HepG2 (cell line): ENCODE data around the gene MXD1. TPM values are rescaled to one million over a fixed set of nuclear protein-coding genes. Genes with fewer than 3 reads are reported as not detected.

Experiments used
- ATAD3A ChIP-seq: sonication (generic); formaldehyde crosslinking; IDR thresholded peaks from 2 replicates; pipeline ENCODE4 v1.4.0; 2020; ENCODE audit warnings: missing genetic modification reagents
- CEBPG ChIP-seq: IDR thresholded peaks from 2 replicates; pipeline ENCODE4 v1.6.1; 2016
- ELF3 ChIP-seq: IDR thresholded peaks from 2 replicates; pipeline ENCODE4 v1.6.1; 2016; ENCODE audit warnings: missing genetic modification reagents, missing compliant biosample characterization
- ESRRA ChIP-seq: sonication (generic); formaldehyde crosslinking; IDR thresholded peaks from 2 replicates; pipeline ENCODE4 v1.5.1; 2020; ENCODE audit warnings: mild to moderate bottlenecking, low read depth, missing genetic modification reagents
- FOXJ3 ChIP-seq: sonication (generic); formaldehyde crosslinking; IDR thresholded peaks from 2 replicates; pipeline ENCODE4 v1.4.0; 2020; ENCODE audit warnings: missing genetic modification reagents, mild to moderate bottlenecking, borderline replicate concordance
- ISL2 ChIP-seq: sonication (generic); formaldehyde crosslinking; IDR thresholded peaks from 2 replicates; pipeline ENCODE4 v1.5.0; 2020; ENCODE audit warnings: missing genetic modification reagents
- KDM6A ChIP-seq: IDR thresholded peaks from 2 replicates; pipeline ENCODE4 v1.6.1; 2016; ENCODE audit warnings: low read depth
- KMT2B ChIP-seq: IDR thresholded peaks from 2 replicates; pipeline ENCODE4 v1.6.1; 2016; ENCODE audit warnings: missing genetic modification reagents, missing compliant biosample characterization
- SIN3B ChIP-seq: fragments of 150-350 bp; IDR thresholded peaks from 2 replicates; pipeline ENCODE4 v1.6.1; 2014; ENCODE audit warnings: low read length
- XBP1 ChIP-seq: sonication (generic); formaldehyde crosslinking; IDR thresholded peaks from 2 replicates; pipeline ENCODE4 v1.5.0; 2020; ENCODE audit warnings: missing genetic modification reagents
- YEATS4 ChIP-seq: sonication (generic); formaldehyde crosslinking; IDR thresholded peaks from 2 replicates; pipeline ENCODE4 v1.4.0; 2020; ENCODE audit warnings: missing genetic modification reagents, borderline replicate concordance
- ZFY ChIP-seq: sonication (generic); formaldehyde crosslinking; IDR thresholded peaks from 2 replicates; pipeline ENCODE4 v1.4.0; 2020; ENCODE audit warnings: missing genetic modification reagents
- ZNF337 ChIP-seq: sonication (generic); formaldehyde crosslinking; IDR thresholded peaks from 2 replicates; pipeline ENCODE4 v1.5.1; 2020; ENCODE audit warnings: missing genetic modification reagents, low read depth, mild to moderate bottlenecking, borderline replicate concordance
- ZNF598 ChIP-seq: sonication (generic); formaldehyde crosslinking; IDR thresholded peaks from 2 replicates; pipeline ENCODE4 v1.5.1; 2020; ENCODE audit warnings: mild to moderate bottlenecking, missing genetic modification reagents, borderline replicate concordance
- ZNF678 ChIP-seq: sonication (generic); formaldehyde crosslinking; IDR thresholded peaks from 2 replicates; pipeline ENCODE4 v1.4.0; 2020; ENCODE audit warnings: mild to moderate bottlenecking, missing genetic modification reagents
- ZSCAN25 ChIP-seq: sonication (generic); formaldehyde crosslinking; IDR thresholded peaks from 2 replicates; pipeline ENCODE4 v1.8.0; 2022; ENCODE audit warnings: mild to moderate bottlenecking, missing genetic modification reagents
- polyA plus RNA-seq, 8 experiments: library from polyadenylated mRNA; depleted of rRNA in 3 of 8; stranded (reverse) in 7 of 8; unstranded in 1 of 8; fragments of >200 nt; fragmentation: Illumina TruSeq in 4 of 8; extraction: Trizol in 4 of 8; gene quantifications; 2 replicates each; pipeline versions ENCODE4 v1.2.1 to v1.2.3, GENCODE V29; 2011 to 2016; ENCODE audit warnings: low read depth in 4 of 8, missing spikeins in 1 of 8, mixed read lengths in 1 of 8; ENCODE audit not compliant: insufficient read depth in 1 of 8
- total RNA-seq, 5 experiments: library from RNA; depleted of rRNA; stranded (reverse); fragments of >200 nt; fragmentation: Illumina TruSeq; extraction: Trizol; gene quantifications; 2 replicates each; pipeline ENCODE4 v1.2.3, GENCODE V29; 2016; ENCODE audit warnings: low read depth in 1 of 5
- TF ChIP-seq, protein P1 (sequence below): IDR thresholded peaks from 2 replicates; pipeline ENCODE4 v1.6.1; 2016; ENCODE audit warnings: missing biosample characterization, missing genetic modification reagents, low read depth
- TF ChIP-seq, protein P2 (sequence below): sonication (generic); formaldehyde crosslinking; IDR thresholded peaks from 2 replicates; pipeline ENCODE4 v1.8.0; 2022; ENCODE audit warnings: missing genetic modification reagents, low read depth, mild to moderate bottlenecking, borderline replicate concordance
- TF ChIP-seq, protein P3 (sequence below): sonication (generic); formaldehyde crosslinking; IDR thresholded peaks from 2 replicates; pipeline ENCODE4 v1.5.1; 2020; ENCODE audit warnings: mild to moderate bottlenecking, missing genetic modification reagents, moderate library complexity
- TF ChIP-seq, protein P4 (sequence below): sonication (generic); formaldehyde crosslinking; IDR thresholded peaks from 2 replicates; pipeline ENCODE4 v1.5.0; 2020; ENCODE audit warnings: mild to moderate bottlenecking, missing genetic modification reagents
- TF ChIP-seq, protein P5 (sequence below): sonication (generic); formaldehyde crosslinking; IDR thresholded peaks from 2 replicates; pipeline ENCODE4 v1.9.0; 2022; ENCODE audit warnings: low read depth, missing genetic modification reagents

MXD1 gene
- total and polyA plus RNA-seq, 2 of the 13 experiments (the other 11 are each of a cell fraction or from before 2014, with no cell fraction given): 6.4 to 14.9 TPM

DNA sequence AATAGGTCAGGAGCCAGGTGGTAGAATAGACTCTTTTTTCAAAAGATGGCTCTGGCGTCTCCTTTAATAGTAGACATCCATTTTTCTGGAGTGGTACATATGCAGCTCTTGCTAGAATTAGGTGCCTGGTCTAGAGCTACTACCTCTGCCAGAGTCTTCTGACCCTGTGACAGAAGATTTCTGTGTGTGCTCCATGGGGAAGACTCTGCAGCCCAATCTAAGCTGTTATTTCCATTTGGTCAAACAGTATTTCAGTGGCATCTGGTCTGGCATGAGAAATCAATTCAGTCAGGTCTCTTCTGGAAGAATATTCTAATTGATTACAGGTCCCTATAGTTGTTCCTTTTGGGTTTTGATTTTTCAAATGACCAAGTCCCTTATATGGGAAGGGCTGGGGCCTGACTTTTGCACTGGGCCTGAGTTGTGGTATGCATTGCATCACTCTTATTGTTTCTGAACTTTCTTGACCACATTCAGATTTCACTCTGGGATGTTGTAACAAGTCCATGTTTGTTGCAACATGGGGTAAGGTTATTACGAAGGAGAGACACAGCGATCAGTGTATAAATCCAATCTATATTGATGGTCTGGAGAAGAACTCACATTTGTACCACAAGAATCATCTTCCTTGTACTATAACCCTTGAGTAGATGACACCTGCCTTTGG, 12.1 kb downstream of the MXD1 start (continued):
- TF ChIP-seq, protein P1, sequence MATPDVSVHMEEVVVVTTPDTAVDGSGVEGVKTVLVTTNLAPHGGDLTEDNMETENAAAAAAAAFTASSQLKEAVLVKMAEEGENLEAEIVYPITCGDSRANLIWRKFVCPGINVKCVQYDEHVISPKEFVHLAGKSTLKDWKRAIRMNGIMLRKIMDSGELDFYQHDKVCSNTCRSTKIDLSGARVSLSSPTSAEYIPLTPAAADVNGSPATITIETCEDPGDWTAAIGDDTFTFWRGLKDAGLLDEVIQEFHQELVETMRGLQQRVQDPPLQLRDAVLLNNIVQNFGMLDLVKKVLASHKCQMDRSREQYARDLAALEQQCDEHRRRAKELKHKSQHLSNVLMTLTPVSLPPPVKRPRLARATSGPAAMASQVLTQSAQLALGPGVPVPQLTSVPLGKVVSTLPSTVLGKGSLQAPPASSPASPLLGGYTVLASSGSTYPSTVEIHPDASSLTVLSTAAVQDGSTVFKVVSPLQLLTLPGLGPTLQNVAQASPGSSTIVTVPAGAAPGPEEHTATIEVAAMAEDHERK (CRISPR knock-in tag): no peak
- TF ChIP-seq ESRRA (CRISPR knock-in tag): no peak
- no peak for TF ChIP-seq SIN3B
- TF ChIP-seq, protein P2, sequence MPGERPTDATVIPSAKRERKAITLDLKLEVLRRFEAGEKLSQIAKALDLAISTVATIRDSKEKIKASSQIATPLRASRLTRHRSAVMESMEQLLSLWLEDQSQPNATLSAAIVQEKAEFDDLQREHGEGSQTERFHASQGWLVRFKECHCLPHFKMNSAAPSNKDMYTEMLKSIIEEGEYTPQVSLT (CRISPR knock-in tag): no peak
- no peak for TF ChIP-seq KMT2B
- no peak for TF ChIP-seq ZNF678 (CRISPR knock-in tag)
- 0 out of 2 replicates have a peak, but pooled peaks have one; percentile 25 for TF ChIP-seq ELF3
- 0 out of 2 replicates have a peak, but pooled peaks have one; percentile 45 for TF ChIP-seq ZSCAN25 (CRISPR knock-in tag)
- TF ChIP-seq XBP1: no peak
- TF ChIP-seq ZNF598 (CRISPR knock-in tag): no peak
- TF ChIP-seq ZNF337: no peak
- TF ChIP-seq KDM6A (CRISPR knock-in tag): no peak
- no peak for TF ChIP-seq YEATS4 (CRISPR knock-in tag)
- TF ChIP-seq ZFY (CRISPR knock-in tag): peak; percentile 48; the same call in 1 of the 2 replicates
- TF ChIP-seq, protein P3, sequence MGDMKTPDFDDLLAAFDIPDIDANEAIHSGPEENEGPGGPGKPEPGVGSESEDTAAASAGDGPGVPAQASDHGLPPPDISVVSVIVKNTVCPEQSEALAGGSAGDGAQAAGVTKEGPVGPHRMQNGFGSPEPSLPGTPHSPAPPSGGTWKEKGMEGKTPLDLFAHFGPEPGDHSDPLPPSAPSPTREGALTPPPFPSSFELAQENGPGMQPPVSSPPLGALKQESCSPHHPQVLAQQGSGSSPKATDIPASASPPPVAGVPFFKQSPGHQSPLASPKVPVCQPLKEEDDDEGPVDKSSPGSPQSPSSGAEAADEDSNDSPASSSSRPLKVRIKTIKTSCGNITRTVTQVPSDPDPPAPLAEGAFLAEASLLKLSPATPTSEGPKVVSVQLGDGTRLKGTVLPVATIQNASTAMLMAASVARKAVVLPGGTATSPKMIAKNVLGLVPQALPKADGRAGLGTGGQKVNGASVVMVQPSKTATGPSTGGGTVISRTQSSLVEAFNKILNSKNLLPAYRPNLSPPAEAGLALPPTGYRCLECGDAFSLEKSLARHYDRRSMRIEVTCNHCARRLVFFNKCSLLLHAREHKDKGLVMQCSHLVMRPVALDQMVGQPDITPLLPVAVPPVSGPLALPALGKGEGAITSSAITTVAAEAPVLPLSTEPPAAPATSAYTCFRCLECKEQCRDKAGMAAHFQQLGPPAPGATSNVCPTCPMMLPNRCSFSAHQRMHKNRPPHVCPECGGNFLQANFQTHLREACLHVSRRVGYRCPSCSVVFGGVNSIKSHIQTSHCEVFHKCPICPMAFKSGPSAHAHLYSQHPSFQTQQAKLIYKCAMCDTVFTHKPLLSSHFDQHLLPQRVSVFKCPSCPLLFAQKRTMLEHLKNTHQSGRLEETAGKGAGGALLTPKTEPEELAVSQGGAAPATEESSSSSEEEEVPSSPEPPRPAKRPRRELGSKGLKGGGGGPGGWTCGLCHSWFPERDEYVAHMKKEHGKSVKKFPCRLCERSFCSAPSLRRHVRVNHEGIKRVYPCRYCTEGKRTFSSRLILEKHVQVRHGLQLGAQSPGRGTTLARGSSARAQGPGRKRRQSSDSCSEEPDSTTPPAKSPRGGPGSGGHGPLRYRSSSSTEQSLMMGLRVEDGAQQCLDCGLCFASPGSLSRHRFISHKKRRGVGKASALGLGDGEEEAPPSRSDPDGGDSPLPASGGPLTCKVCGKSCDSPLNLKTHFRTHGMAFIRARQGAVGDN (CRISPR knock-in tag): no peak
- TF ChIP-seq, protein P4, sequence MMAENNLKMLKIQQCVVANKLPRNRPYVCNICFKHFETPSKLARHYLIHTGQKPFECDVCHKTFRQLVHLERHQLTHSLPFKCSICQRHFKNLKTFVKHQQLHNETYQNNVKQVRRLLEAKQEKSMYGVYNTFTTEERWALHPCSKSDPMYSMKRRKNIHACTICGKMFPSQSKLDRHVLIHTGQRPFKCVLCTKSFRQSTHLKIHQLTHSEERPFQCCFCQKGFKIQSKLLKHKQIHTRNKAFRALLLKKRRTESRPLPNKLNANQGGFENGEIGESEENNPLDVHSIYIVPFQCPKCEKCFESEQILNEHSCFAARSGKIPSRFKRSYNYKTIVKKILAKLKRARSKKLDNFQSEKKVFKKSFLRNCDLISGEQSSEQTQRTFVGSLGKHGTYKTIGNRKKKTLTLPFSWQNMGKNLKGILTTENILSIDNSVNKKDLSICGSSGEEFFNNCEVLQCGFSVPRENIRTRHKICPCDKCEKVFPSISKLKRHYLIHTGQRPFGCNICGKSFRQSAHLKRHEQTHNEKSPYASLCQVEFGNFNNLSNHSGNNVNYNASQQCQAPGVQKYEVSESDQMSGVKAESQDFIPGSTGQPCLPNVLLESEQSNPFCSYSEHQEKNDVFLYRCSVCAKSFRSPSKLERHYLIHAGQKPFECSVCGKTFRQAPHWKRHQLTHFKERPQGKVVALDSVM (CRISPR knock-in tag): no peak
- TF ChIP-seq CEBPG (CRISPR knock-in tag): peak; percentile 99
- TF ChIP-seq, protein P5, sequence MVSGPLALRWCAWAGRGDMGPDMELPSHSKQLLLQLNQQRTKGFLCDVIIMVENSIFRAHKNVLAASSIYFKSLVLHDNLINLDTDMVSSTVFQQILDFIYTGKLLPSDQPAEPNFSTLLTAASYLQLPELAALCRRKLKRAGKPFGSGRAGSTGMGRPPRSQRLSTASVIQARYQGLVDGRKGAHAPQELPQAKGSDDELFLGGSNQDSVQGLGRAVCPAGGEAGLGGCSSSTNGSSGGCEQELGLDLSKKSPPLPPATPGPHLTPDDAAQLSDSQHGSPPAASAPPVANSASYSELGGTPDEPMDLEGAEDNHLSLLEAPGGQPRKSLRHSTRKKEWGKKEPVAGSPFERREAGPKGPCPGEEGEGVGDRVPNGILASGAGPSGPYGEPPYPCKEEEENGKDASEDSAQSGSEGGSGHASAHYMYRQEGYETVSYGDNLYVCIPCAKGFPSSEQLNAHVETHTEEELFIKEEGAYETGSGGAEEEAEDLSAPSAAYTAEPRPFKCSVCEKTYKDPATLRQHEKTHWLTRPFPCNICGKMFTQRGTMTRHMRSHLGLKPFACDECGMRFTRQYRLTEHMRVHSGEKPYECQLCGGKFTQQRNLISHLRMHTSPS (CRISPR knock-in tag): no peak
- no peak for TF ChIP-seq ATAD3A (CRISPR knock-in tag)
- no peak for TF ChIP-seq ISL2 (CRISPR knock-in tag)
- TF ChIP-seq FOXJ3 (CRISPR knock-in tag): no peak; the same call in 1 of the 2 replicates
